Endothelial cell (in vitro differentiated cells): ENCODE measurements around the gene SRSF12. TPM values are rescaled to one million over a fixed set of nuclear protein-coding genes. Genes with fewer than 3 reads are reported as not detected.

ENCODE experiments used
- DNase-seq: peaks from one replicate; pipeline ENCODE4 v3.0.0; 2021; ENCODE audit warnings: low spot score
- H3K27ac Mint-ChIP-seq: one replicate; pipeline ENCODE4 v1.8.0; 2021; ENCODE audit warnings: mixed read lengths, inconsistent platforms; ENCODE audit not compliant: unreplicated experiment
- H3K27me3 Mint-ChIP-seq: one replicate; pipeline ENCODE4 v1.8.0; 2021; ENCODE audit warnings: mild to moderate bottlenecking, moderate library complexity, mixed read lengths, inconsistent platforms; ENCODE audit not compliant: unreplicated experiment
- H3K36me3 Mint-ChIP-seq: one replicate; pipeline ENCODE4 v1.8.0; 2021; ENCODE audit warnings: mild to moderate bottlenecking, low read depth, mixed read lengths, inconsistent platforms; ENCODE audit not compliant: unreplicated experiment
- H3K4me1 Mint-ChIP-seq: one replicate; pipeline ENCODE4 v1.8.0; 2021; ENCODE audit warnings: mild to moderate bottlenecking, mixed read lengths, inconsistent platforms; ENCODE audit not compliant: unreplicated experiment
- H3K4me3 Mint-ChIP-seq: one replicate; pipeline ENCODE4 v1.8.0; 2021; ENCODE audit warnings: mild to moderate bottlenecking, mixed read lengths, inconsistent platforms; ENCODE audit not compliant: unreplicated experiment
- H3K9me3 Mint-ChIP-seq: one replicate; pipeline ENCODE4 v1.8.0; 2021; ENCODE audit warnings: mixed read lengths, inconsistent platforms; ENCODE audit not compliant: unreplicated experiment
- CTCF ChIP-seq: fragments of 200-600 bp; sonication (generic); IDR thresholded peaks from one replicate; pipeline ENCODE4 v1.5.0; 2021; ENCODE audit warnings: antibody characterized with exemption; ENCODE audit not compliant: unreplicated experiment
- total RNA-seq: library from RNA; stranded (reverse); fragmentation: NEBNext Ultra II Directional; extraction: Animal tissue kit (Norgen Biotek cat#: 25700); gene quantifications from one replicate; pipeline ENCODE4 v1.2.1, GENCODE V29; 2021; ENCODE audit not compliant: unreplicated experiment

Gene SRSF12
- total RNA-seq, 1 donor from 2014 or later, result 3.9 TPM

DNA sequence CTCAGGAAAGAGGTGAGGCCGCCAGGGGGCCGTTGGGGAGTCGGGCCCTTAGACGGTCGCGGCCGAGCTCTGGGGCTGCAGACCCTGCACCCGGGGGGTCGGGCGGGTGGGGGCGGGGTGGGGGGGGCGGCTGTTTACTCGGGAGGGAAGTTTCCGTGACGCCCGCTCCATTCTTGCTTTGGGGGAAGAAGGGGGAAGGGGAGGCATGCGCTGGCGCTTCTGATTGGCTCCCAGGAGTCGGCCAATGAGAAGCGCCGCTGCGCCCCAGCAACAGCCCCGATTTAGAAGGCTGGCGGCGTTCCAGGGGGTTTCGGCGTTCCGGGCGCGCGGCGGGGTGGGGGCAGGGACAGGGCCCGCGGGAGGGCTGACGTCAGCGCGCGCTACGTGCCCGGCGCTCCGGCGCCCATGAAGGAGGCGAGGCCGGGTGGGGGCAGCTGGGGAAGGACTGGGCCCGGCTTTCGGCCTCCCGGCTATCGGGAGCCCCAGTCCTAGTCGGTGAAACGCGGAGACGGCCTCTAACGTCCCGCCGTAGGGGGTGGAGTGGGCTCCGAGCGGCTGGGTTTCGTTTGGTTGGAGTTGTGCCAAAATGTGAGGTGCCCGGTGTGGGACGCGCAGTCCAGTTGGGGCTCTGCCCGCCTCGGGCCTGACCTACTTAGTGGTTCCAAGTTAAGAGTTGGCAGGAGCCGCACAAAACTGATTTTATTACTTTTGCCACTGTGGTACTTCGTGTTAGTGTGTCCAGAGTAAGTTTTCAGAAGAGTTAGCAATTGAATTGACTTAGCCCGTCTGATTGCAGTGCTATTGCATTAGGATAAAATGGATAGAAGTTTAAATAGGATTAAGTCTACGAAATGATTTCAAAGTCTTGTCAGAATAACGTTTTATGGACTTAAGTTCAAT lies 36.2 kb downstream of the SRSF12 start:
- Mint-ChIP-seq H3K27me3 (peaks cover 10% of the 10 kb centered on the region), H3K9me3 (no peaks in the 10 kb centered on the region), H3K36me3 (peaks cover 30% of the 10 kb centered on the region), H3K27ac (peak overlapping the region; percentile 84), H3K4me3 (peak overlapping the region; percentile 94), H3K4me1 (peaks cover 20% of the 10 kb centered on the region)
- TF ChIP-seq CTCF, result no peak
- DNase-seq, result peak; percentile 94

GRCh38 chr6:89081129-89081422 lies 36.8 kb downstream of the SRSF12 start:
- Mint-ChIP-seq H3K4me1 (peaks cover 20% of the 10 kb centered on the region), H3K36me3 (peaks cover 27% of the 10 kb centered on the region), H3K27me3 (peaks cover 10% of the 10 kb centered on the region), H3K9me3 (no peaks in the 10 kb centered on the region), H3K4me3 (peak overlapping the region; percentile 97), H3K27ac (peak overlapping the region; percentile 96)
- DNase-seq, result no peak
- no peak for TF ChIP-seq CTCF

DNA sequence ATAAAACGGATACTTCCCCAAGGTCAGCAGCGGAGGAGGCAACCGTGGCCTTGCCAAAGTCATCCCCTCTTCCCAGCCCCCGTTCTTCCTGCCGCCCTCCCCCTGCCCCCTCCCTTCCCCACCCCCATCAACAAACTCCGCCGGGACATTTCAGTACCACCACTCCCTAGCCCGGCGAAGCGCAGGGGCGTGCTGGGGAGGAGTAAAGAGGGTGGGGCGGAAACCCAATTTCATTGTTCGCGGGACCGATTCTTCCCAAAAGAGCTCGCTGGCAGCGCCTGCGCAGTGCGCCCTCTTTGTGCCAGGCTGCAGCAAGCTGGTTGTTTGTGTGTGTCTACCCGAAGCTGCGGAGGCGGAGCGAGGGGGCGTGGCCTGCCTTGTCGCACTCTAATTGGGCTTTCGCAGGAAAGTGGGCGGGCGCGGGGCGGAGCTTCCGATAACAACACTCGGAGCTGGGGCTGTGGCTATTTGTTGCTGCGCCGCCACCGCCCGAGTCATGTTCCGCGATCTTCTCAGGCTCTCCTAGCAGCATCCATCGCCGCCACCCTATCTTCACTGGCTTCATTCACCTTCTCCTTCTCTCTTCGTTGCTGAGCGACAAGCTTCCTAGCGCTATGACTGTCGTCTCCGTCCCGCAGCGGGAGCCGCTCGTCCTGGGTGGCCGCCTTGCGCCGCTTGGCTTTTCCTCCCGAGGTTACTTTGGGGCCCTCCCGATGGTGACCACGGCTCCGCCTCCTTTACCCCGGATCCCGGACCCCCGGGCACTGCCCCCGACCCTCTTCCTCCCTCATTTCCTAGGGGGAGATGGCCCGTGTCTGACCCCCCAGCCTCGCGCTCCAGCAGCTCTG lies 37.4 kb downstream of the SRSF12 start, which contains the start of gene PNRC1:
Gene PNRC1 (plus strand): TSS at position 471 of the 848 bp plus-strand sequence. CDS start 144 bp downstream, at position 615.
- Mint-ChIP-seq H3K27ac (peak within 1 kb of the TSS; percentile 96), H3K27me3 (peaks cover 10% of the 10 kb centered on the region), H3K36me3 (peaks cover 27% of the 10 kb centered on the region)

GRCh38 chr6:89079511-89080234 lies 38.2 kb downstream of the SRSF12 start:
- Mint-ChIP-seq H3K27me3 (peaks cover 10% of the 10 kb centered on the region), H3K4me3 (peak overlapping the region; percentile 91), H3K27ac (peak overlapping the region; percentile 72), H3K4me1 (peaks cover 20% of the 10 kb centered on the region), H3K9me3 (no peaks in the 10 kb centered on the region), H3K36me3 (peaks cover 22% of the 10 kb centered on the region)
- no peak for DNase-seq
- no peak for TF ChIP-seq CTCF

More for the DNA sequence above, 37.4 kb downstream of the SRSF12 start, which contains the start of gene PNRC1:
- DNase-seq, result peak; percentile 100
- no peak for TF ChIP-seq CTCF
- Mint-ChIP-seq H3K4me3 (peak within 1 kb of the TSS; percentile 97), H3K9me3 (no peaks in the 10 kb centered on the region), H3K4me1 (peaks cover 20% of the 10 kb centered on the region)
